Stimulated activated CD8-positive, alpha-beta memory T cell treated with anti-CD3 and anti-CD28 coated beads, Interleukin-4, amount 100 ng/mL, for 24 hours (primary cell): ENCODE measurements around the gene UNC119.

Source experiments
- DNase-seq: peaks from one replicate; pipeline ENCODE4 v3.0.0-alpha.2; 2020; ENCODE audit warnings: low read depth

The UNC119 gene

GRCh38 chr17:28544402-28545140, 7.9 kb downstream of the UNC119 start:
- no peak for DNase-seq

- no peak for DNase-seq
Observed at GRCh38 chr17:28541439-28541838, 11.0 kb downstream of the UNC119 start.

GRCh38 chr17:28540231-28540630, 12.2 kb downstream of the UNC119 start:
- DNase-seq, result no peak

GRCh38 chr17:28538296-28538895, 14.0 kb downstream of the UNC119 start:
- no peak for DNase-seq

GRCh38 chr17:28537219-28537610, 15.2 kb downstream of the UNC119 start:
- no peak for DNase-seq

GRCh38 chr17:28536532-28537218, 15.7 kb downstream of the UNC119 start:
- no peak for DNase-seq

- no peak for DNase-seq
Observed at GRCh38 chr17:28534740-28535375, 17.6 kb downstream of the UNC119 start.

- DNase-seq, result no peak
Observed at GRCh38 chr17:28533091-28533807, 19.2 kb downstream of the UNC119 start.

GRCh38 chr17:28532050-28532960, 20.1 kb downstream of the UNC119 start:
- DNase-seq, result no peak

GRCh38 chr17:28530926-28531325, 21.5 kb downstream of the UNC119 start:
- DNase-seq, result no peak

GRCh38 chr17:28530250-28530649, 22.2 kb downstream of the UNC119 start:
- no peak for DNase-seq

- no peak for DNase-seq
Observed at GRCh38 chr17:28529013-28529400, 23.4 kb downstream of the UNC119 start.

- DNase-seq, result no peak
Observed at GRCh38 chr17:28528327-28529012, 24.0 kb downstream of the UNC119 start.

GRCh38 chr17:28527859-28528258, 24.6 kb downstream of the UNC119 start:
- no peak for DNase-seq

GRCh38 chr17:28527181-28527681, 25.2 kb downstream of the UNC119 start:
- DNase-seq, result no peak

GRCh38 chr17:28526381-28526780, 26.0 kb downstream of the UNC119 start:
- no peak for DNase-seq

GRCh38 chr17:28524476-28525424, 27.7 kb downstream of the UNC119 start:
- no peak for DNase-seq

- DNase-seq, result no peak
Observed at GRCh38 chr17:28523876-28524275, 28.5 kb downstream of the UNC119 start.

- DNase-seq, result no peak
Observed at GRCh38 chr17:28523186-28523585, 29.2 kb downstream of the UNC119 start.
